ENCODE results near the gene SYNPO. TPM values are rescaled to one million over a fixed set of nuclear protein-coding genes. Genes with fewer than 3 reads are reported as not detected.

The SYNPO gene
- total and polyA plus RNA-seq, 2 donors from 2014 or later, result 46.3 to 87.6 TPM

GRCh38 chr5:150626853-150627276, 13.6 kb upstream of the SYNPO start:
- no peak for FAIRE-seq
- intact Hi-C loops (cut with DNase I), result no loop called here
- Histone ChIP-seq H3K4me1 (ENCODE audit: control insufficient read depth in 2 of 3, insufficient read depth in 2 of 3, low read depth in 1 of 3, low read length in 3 of 3) (peaks cover 0 to 19% (median 6%) of the 10 kb centered on the region in 3 donors), H3K9me3 (ENCODE audit: control insufficient read depth in 2 of 3, insufficient read depth in 1 of 3, low read length in 3 of 3) (no peaks in the 10 kb centered on the region), H3K9ac (ENCODE audit: low read length in 3 of 3) (peak overlapping the region in 1 of 3 donors; percentile 96), H3K4me3 (ENCODE audit: low read length in 3 of 3) (peak overlapping the region in 2 of 3 donors; percentile 36 to 82), H3K27ac (ENCODE audit: low read depth in 2 of 2, low read length in 2 of 2) (peak overlapping the region; percentile 86), H3K27me3 (ENCODE audit: control insufficient read depth, insufficient read depth, low read length) (no peaks in the 10 kb centered on the region), H3K36me3 (ENCODE audit: control insufficient read depth in 2 of 3, insufficient read depth in 3 of 3, low read length in 3 of 3) (no peaks in the 10 kb centered on the region)
- TF ChIP-seq, protein P1, sequence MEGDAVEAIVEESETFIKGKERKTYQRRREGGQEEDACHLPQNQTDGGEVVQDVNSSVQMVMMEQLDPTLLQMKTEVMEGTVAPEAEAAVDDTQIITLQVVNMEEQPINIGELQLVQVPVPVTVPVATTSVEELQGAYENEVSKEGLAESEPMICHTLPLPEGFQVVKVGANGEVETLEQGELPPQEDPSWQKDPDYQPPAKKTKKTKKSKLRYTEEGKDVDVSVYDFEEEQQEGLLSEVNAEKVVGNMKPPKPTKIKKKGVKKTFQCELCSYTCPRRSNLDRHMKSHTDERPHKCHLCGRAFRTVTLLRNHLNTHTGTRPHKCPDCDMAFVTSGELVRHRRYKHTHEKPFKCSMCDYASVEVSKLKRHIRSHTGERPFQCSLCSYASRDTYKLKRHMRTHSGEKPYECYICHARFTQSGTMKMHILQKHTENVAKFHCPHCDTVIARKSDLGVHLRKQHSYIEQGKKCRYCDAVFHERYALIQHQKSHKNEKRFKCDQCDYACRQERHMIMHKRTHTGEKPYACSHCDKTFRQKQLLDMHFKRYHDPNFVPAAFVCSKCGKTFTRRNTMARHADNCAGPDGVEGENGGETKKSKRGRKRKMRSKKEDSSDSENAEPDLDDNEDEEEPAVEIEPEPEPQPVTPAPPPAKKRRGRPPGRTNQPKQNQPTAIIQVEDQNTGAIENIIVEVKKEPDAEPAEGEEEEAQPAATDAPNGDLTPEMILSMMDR (IDR thresholded peaks at IDR 0.05; ENCODE audit: borderline replicate concordance, extremely low read depth, insufficient read depth), result no peak
- peak in 1 of 5 donors; percentile 93 for DNase-seq

GRCh38 chr5:150627731-150628545, 12.5 kb upstream of the SYNPO start:
- no peak overlapping the region for H3K9ac ChIP-seq (ENCODE audit: low read length in 3 of 3)
- intact Hi-C loops (cut with DNase I), result no loop called here

DNA sequence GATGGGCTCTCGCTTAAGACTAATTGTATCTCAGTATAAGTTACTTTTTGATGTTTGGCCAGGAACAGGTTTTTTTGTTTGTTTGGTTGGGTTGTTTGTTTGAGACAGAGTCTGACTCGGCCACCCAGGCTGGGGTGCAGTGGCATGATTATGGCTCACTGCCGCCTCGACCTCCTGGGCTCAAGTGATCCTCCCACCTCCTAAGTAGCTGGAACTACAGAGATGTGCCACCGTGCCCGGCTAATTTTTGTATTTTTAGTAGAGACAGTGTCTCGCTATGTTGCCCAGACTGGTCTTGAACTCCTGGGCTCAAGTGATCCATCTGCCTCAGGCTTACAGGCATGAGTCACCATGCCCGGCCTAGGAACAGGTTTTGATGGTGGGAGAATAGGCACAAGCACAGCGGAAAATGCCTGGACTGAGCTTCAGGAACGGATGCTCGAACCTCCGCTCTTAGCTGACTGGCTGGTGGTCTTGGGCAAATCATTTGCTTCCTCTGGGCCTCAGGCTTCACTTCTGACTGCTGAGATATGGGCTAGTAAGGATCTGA, 11.4 kb upstream of the SYNPO start:
- Histone ChIP-seq H3K4me1 (ENCODE audit: control insufficient read depth in 2 of 3, insufficient read depth in 2 of 3, low read depth in 1 of 3, low read length in 3 of 3) (peaks cover 0 to 18% (median 6%) of the 10 kb centered on the region in 3 donors), H3K27ac (ENCODE audit: low read depth in 2 of 2, low read length in 2 of 2) (no peak overlapping the region), H3K4me3 (ENCODE audit: low read length in 3 of 3) (no peak overlapping the region), H3K36me3 (ENCODE audit: control insufficient read depth in 2 of 3, insufficient read depth in 3 of 3, low read length in 3 of 3) (no peaks in the 10 kb centered on the region), H3K9ac (ENCODE audit: low read length in 3 of 3) (no peak overlapping the region), H3K9me3 (ENCODE audit: control insufficient read depth in 2 of 3, insufficient read depth in 1 of 3, low read length in 3 of 3) (no peaks in the 10 kb centered on the region), H3K27me3 (ENCODE audit: control insufficient read depth, insufficient read depth, low read length) (no peaks in the 10 kb centered on the region)
- FAIRE-seq (no peak), DNase-seq (peak in 1 of 5 donors; percentile 8)
- TF ChIP-seq, protein P1 (IDR thresholded peaks at IDR 0.05; ENCODE audit: borderline replicate concordance, extremely low read depth, insufficient read depth), result no peak
- intact Hi-C loops (cut with DNase I), result no loop called here

More at GRCh38 chr5:150627731-150628545, 12.5 kb upstream of the SYNPO start:
- H3K9me3 ChIP-seq (ENCODE audit: control insufficient read depth in 2 of 3, insufficient read depth in 1 of 3, low read length in 3 of 3), result no peaks in the 10 kb centered on the region
- TF ChIP-seq, protein P1 (IDR thresholded peaks at IDR 0.05; ENCODE audit: borderline replicate concordance, extremely low read depth, insufficient read depth), result no peak
- H3K4me3 ChIP-seq (ENCODE audit: low read length in 3 of 3), result no peak overlapping the region
- H3K27ac ChIP-seq (ENCODE audit: low read depth in 2 of 2, low read length in 2 of 2), result peak overlapping the region in 1 of 2 donors; percentile 24
- H3K27me3 ChIP-seq (ENCODE audit: control insufficient read depth, insufficient read depth, low read length), result no peaks in the 10 kb centered on the region
- peaks cover 0 to 22% (median 6%) of the 10 kb centered on the region in 3 donors for H3K4me1 ChIP-seq (ENCODE audit: control insufficient read depth in 2 of 3, insufficient read depth in 2 of 3, low read depth in 1 of 3, low read length in 3 of 3)
- no peaks in the 10 kb centered on the region for H3K36me3 ChIP-seq (ENCODE audit: control insufficient read depth in 2 of 3, insufficient read depth in 3 of 3, low read length in 3 of 3)
- FAIRE-seq (no peak), DNase-seq (no peak)
